Epithelial cell of esophagus (primary cell): Measurements from ENCODE around the gene CIDEB.
"Not testable (repeated sequence)": the region's sequence is repeated elsewhere in the genome, so short reads cannot be mapped to it uniquely, and the experiment has no call there.

ENCODE experiments used
- DNase-seq: peaks from one replicate; pipeline ENCODE4 v3.0.0; 2010; ENCODE audit warnings: low read depth
- H3K4me3 ChIP-seq: 2 replicates; pipeline ENCODE4 v1.5.1; 2011; ENCODE audit warnings: mild to moderate bottlenecking, low read length, control low read depth
- TF ChIP-seq, protein P1 (sequence below): IDR thresholded peaks from 2 replicates; pipeline ENCODE4 v1.5.1; 2011; ENCODE audit warnings: low read depth, mild to moderate bottlenecking, low read length, control low read depth, inconsistent platforms; ENCODE audit not compliant: insufficient read depth; ENCODE audit errors: missing control alignments

CIDEB gene

DNA sequence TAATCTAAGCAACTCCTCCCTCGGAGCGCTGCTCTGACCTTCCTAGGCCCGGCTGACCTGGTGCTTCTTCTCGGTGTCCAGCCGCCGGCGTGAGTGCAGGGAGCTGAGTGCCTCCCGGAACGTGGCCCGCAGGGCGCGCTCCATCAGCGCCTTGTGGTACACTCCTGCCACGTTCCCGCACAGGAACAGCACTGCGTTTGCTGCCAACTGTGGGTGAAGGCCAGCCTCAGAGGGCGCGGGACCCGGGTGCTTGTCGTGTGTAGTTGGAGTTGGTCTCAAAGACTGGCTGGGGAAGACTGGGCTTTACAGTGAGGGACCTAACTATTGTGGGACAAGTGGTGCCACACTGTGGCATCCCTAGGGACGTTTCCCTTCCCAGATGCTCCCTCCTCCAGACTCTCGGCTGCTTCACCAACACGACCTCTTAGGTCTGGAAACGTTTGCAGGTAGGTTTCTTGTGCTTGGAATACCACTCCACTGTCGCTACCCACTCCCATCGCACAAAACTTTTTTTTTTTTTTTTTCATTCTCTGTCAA is 24.0 kb upstream of the CIDEB start:
- H3K4me3 ChIP-seq: no peak overlapping the region
- DNase-seq: no peak
- TF ChIP-seq, protein P1, sequence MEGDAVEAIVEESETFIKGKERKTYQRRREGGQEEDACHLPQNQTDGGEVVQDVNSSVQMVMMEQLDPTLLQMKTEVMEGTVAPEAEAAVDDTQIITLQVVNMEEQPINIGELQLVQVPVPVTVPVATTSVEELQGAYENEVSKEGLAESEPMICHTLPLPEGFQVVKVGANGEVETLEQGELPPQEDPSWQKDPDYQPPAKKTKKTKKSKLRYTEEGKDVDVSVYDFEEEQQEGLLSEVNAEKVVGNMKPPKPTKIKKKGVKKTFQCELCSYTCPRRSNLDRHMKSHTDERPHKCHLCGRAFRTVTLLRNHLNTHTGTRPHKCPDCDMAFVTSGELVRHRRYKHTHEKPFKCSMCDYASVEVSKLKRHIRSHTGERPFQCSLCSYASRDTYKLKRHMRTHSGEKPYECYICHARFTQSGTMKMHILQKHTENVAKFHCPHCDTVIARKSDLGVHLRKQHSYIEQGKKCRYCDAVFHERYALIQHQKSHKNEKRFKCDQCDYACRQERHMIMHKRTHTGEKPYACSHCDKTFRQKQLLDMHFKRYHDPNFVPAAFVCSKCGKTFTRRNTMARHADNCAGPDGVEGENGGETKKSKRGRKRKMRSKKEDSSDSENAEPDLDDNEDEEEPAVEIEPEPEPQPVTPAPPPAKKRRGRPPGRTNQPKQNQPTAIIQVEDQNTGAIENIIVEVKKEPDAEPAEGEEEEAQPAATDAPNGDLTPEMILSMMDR: no peak

DNA sequence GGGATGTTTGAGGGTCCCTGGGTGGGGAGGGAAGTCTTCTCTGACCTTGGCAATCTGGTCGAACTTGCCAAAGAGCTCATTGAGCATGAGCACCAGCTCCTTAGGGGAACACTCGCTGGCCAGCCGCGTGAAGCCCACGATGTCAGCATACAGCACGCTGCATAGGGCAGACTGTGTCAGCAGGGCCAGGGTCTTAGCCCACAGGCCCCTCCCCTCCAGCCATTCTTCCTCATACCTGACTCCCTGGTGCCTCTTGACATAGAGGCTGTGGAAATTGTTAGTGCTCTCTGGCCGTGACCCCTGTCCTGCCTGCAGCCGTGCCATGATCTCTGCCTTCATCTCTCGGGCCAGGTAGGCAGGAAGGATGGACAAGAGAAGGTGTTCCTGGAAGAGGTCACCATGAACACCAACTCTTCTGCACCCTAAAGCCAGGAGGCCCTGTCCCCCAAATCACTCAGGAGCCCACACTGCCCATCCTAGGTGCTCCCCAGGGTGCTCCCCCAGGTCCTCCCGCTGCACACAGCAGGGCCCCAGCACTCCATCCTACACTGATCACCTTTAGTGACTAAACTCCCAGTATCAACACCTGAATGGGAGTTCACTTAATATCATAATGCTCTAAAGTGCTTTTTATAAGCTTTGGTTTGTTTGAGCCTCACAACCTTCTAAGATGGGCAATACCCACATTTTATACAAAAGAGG is 23.3 kb upstream of the CIDEB start:
- no peak overlapping the region for H3K4me3 ChIP-seq

DNA sequence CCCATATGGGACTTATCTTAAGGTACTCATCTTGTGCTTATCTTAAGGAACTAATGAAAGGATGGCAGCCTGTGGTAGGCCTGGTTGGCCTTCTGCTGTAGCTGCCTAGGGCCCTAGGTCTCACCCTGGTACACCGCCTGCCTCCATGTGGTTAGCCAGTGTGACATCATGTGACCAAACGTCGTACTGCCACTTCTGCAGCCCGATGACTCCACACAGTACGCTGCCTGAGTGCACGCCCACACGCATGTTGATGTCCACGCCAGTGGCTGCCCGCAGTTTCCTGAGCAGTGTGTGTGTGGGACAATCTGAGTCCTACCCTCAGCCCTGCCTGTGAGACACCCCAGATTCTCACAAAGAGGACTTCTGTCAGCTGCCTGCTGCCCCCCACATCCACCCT is 22.0 kb upstream of the CIDEB start:
- no peak overlapping the region for H3K4me3 ChIP-seq
- no peak for DNase-seq
- TF ChIP-seq, protein P1: no peak

More for the DNA sequence above, 23.3 kb upstream of the CIDEB start:
- DNase-seq: no peak
- TF ChIP-seq, protein P1: no peak

DNA sequence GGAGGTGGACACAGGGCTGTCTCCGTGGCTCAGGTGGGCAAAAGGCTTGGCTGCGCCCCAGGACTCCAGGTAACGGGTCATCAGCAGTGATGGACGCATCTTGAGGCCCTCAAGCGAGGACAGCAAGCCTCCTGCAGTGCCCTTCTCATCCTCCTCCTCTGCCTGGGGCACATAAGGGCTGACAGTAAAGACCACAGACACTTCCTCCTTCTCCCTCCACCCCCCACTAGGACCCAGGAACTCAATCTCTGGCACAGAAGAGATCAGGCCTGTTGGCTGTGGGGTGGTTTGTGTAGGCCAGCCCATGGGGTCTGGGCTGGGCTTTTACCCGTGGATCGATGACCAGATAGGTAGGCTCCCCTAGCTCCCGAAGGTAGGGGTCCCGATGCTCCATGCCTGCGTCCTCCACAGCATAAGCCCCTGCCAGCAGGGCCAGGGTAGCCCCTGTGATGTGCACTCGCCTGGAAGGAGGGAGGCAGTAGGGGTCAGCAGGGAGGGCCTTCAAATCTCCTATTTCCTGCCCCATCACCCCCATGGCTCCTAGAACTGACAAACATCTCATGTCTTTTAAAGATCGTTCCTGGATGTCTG is 21.4 kb upstream of the CIDEB start:
- TF ChIP-seq, protein P1: no peak
- no peak for DNase-seq
- H3K4me3 ChIP-seq: no peak overlapping the region

DNA sequence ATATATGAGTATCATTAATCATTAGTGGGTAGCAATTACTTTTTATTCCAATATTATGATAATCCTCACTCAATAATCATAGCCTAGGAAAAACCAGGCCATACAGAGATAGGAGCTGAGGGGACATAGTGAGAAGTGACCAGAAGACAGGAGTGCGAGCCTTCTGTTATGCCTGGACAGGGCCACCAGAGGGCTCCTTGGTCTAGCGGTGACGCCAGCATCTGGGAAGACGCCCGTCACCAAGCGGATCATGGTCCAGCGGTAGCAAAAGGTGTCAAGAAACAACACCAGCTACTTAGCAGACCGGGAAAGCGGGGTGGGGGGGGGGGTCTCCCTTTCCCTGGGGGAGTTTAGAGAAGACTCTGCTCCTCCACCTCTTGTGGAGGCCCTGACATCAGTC is 20.1 kb upstream of the CIDEB start:
- not testable (repeated sequence) for H3K4me3 ChIP-seq, DNase-seq
- TF ChIP-seq, protein P1: peak; percentile 39

DNA sequence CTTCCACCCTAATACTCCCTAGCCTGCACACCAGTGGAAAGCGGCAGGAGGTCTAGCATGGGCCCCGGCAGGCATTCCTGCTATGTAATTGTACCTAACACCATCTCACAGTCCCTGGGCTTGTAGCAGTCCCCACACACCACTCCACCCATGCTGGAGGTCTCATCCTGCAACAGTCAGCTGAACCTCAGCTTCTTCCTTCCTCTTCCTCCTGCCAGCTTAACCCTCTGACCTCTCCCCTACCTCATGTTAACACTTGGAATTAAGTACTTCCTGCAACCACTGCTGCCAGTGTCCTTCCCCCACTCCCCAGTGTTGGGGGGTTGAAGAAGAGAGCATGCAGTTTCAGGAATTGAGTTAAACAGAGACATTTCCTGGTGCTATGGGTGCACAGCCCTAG is 19.5 kb upstream of the CIDEB start:
- DNase-seq: no peak

More for the DNA sequence above, 19.5 kb upstream of the CIDEB start:
- no peak overlapping the region for H3K4me3 ChIP-seq
- TF ChIP-seq, protein P1: no peak
